Fibroblast of peridontal ligament (primary cell): ENCODE data around the gene C2CD5.

Source experiments
- DNase-seq: peaks from one replicate; pipeline ENCODE4 v3.0.0-alpha.2; 2010; ENCODE audit errors: extremely low read depth

Gene C2CD5

GRCh38 chr12:22415342-22416309, 128.7 kb downstream of the C2CD5 start:
- DNase-seq: peak; percentile 88

- DNase-seq: no peak
Measured at GRCh38 chr12:22414742-22415141, 129.6 kb downstream of the C2CD5 start.

- DNase-seq: no peak
Measured at GRCh38 chr12:22413592-22413991, 130.8 kb downstream of the C2CD5 start.

DNA sequence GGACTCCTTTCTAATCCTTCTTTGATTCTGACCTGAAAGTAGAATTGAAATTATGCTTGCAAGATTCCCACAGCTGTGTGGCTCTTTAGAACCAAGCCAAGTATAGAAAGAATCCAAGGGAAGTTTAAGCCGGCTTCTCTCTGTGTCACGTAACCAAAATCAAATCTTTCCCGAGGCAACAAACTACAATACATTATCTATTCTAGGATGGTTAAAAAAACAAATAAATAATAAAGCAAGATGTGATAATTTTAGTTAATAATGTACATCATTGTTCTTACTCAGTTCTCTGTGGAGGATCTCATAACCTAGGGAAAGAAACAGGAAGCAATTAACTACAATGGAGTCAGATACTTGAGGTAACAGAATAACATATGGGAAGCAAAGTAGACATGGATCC, 131.8 kb downstream of the C2CD5 start:
- DNase-seq: no peak

DNA sequence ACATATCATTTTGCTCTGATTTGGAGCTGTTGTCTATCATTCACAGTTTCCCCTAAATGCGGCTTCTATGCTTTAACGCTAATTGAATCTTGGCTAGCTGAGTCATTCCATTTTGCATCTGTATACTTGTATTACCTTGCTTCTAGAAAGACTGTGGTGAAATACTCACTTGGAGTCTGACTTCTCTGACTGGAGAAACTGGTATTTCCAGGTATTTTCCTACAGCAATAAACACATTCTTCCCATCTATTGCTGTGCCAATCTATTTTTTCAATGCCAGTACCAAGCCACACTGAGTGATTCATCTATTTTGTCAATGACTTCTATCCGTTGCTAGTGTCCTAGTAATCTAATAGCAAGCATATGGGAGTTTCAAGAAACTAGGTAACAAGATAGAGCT, 133.9 kb downstream of the C2CD5 start:
- no peak for DNase-seq

DNA sequence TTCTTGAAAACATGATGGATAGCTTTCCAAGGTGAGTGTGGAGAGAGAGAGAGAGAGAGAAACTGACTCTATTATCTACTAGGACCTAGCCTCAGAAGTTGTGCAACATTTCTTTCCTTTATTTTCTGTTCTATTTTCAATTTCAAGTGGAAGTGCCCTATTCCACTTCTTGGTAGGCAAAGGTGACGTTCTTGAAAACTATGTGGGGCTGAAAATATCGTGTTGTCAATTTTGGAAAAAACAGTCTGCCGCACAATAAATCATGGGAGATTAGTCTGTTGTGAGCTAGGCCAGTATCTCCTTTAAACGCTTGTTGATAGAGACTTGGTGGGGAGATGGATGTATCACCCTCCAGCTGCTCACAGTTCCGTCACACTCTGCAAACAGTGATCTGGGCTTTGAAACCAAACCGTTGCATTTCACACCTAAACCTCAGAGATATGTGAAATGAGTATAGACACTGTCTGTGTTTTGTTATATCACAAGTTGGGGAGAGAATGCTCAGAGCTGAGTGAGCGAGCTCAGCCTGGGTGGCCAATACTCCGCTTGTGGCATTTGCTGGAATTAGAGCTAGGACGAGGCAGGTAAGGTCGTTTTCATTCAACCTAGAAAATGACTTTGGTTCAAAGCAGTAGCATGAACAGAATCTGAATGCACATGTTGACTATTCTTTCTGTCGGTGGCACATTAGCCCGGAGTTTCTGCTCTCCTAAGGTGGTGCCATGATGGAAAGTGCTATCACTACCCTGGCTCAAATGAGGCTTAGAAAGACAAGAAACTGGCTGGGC, 134.8 kb downstream of the C2CD5 start:
- no peak for DNase-seq

GRCh38 chr12:22408610-22409376, 135.5 kb downstream of the C2CD5 start:
- no peak for DNase-seq

- DNase-seq: no peak
Measured at GRCh38 chr12:22407397-22407796, 136.9 kb downstream of the C2CD5 start.

- peak; percentile 24 for DNase-seq
Measured at GRCh38 chr12:22406627-22407026, 137.7 kb downstream of the C2CD5 start.

- no peak for DNase-seq
Measured at GRCh38 chr12:22399464-22400180, 144.7 kb downstream of the C2CD5 start.
